ENCODE data around the gene HEBP2. TPM values are rescaled to one million over a fixed set of nuclear protein-coding genes. Genes with fewer than 3 reads are reported as not detected.
A peak's percentile ranks its signal among the peaks of the same experiment; 100 is the strongest.

HEBP2 gene
- total RNA-seq, 1 donor from 2014 or later, result 38.6 TPM

DNA sequence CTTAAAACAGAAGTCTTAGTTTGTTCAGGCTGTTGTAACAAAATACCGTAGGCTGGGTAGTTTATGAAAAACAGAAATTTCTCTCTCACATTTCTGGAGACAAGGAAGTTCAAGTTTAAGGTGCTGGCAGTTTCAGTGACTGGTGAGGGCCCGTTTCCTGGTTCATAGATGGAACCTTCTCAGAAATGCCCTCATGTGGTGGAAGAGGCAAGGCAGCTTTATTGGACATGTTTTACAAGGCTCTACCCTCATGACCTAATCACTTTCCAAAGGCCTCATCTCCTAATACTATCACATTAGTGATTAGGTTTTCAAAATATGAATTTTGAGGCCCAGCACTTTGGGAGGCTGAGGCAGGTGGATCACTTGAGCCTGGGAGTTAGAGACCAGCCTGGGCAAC, 2.4 kb downstream of the HEBP2 start:
- no peak for DNase-seq
- no peak overlapping the region for H3K27ac ChIP-seq
- H3K36me3 ChIP-seq, result peaks cover 62% of the 10 kb centered on the region
- no peaks in the 10 kb centered on the region for H3K9me3 ChIP-seq
- ATAC-seq, result no peak
- intact Hi-C loops (cut with DNase I), result no loop called here
- no peaks in the 10 kb centered on the region for H3K27me3 ChIP-seq (ENCODE audit: low read depth)
- no peak overlapping the region for H3K4me3 ChIP-seq
- TF ChIP-seq, protein P1, sequence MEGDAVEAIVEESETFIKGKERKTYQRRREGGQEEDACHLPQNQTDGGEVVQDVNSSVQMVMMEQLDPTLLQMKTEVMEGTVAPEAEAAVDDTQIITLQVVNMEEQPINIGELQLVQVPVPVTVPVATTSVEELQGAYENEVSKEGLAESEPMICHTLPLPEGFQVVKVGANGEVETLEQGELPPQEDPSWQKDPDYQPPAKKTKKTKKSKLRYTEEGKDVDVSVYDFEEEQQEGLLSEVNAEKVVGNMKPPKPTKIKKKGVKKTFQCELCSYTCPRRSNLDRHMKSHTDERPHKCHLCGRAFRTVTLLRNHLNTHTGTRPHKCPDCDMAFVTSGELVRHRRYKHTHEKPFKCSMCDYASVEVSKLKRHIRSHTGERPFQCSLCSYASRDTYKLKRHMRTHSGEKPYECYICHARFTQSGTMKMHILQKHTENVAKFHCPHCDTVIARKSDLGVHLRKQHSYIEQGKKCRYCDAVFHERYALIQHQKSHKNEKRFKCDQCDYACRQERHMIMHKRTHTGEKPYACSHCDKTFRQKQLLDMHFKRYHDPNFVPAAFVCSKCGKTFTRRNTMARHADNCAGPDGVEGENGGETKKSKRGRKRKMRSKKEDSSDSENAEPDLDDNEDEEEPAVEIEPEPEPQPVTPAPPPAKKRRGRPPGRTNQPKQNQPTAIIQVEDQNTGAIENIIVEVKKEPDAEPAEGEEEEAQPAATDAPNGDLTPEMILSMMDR (IDR thresholded peaks at IDR 0.05), result no peak
- peaks cover 37% of the 10 kb centered on the region for H3K4me1 ChIP-seq

DNA sequence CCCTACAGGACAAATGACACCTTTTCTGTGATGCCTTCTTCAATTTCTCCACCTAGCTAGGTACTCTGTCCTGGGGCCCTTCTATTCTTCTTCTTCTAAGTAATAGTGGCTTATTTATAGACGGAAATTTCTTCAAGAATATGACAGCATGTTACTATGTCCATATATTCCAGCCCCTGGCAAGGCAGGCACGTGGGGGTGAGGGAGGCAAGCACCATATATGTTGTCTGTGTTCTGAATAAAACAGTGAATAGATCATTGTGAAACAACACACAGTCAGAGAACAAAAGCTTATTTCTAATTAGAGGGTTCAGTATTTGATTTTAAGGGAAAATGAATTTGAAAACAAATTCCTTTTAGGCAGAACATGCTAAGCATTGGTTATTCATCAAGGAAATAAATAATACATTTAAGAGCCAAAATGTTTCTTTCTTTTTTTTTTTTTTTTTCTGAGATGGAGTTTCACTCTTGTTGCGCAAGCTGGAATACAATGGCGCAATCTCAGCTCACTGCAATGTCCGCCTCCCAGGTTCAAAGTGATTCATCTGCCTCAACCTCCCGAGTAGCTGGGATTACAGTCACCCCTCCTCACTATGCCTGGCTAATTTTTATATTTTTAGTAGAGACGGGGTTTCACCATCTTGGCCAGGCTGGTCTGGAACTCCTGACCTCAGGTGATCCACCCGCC, 6.2 kb downstream of the HEBP2 start:
- peaks cover 92% of the 10 kb centered on the region for H3K36me3 ChIP-seq
- DNase-seq (peak; percentile 55), ATAC-seq (peak in 1 of 2 donors; percentile 41)
- intact Hi-C loops (cut with DNase I), result no loop called here
- H3K27ac ChIP-seq, result no peak overlapping the region
- H3K4me3 ChIP-seq, result no peak overlapping the region
- no peaks in the 10 kb centered on the region for H3K9me3 ChIP-seq
- TF ChIP-seq, protein P1 (IDR thresholded peaks at IDR 0.05), result no peak
- no peaks in the 10 kb centered on the region for H3K27me3 ChIP-seq (ENCODE audit: low read depth)
- peaks cover 22% of the 10 kb centered on the region for H3K4me1 ChIP-seq

DNA sequence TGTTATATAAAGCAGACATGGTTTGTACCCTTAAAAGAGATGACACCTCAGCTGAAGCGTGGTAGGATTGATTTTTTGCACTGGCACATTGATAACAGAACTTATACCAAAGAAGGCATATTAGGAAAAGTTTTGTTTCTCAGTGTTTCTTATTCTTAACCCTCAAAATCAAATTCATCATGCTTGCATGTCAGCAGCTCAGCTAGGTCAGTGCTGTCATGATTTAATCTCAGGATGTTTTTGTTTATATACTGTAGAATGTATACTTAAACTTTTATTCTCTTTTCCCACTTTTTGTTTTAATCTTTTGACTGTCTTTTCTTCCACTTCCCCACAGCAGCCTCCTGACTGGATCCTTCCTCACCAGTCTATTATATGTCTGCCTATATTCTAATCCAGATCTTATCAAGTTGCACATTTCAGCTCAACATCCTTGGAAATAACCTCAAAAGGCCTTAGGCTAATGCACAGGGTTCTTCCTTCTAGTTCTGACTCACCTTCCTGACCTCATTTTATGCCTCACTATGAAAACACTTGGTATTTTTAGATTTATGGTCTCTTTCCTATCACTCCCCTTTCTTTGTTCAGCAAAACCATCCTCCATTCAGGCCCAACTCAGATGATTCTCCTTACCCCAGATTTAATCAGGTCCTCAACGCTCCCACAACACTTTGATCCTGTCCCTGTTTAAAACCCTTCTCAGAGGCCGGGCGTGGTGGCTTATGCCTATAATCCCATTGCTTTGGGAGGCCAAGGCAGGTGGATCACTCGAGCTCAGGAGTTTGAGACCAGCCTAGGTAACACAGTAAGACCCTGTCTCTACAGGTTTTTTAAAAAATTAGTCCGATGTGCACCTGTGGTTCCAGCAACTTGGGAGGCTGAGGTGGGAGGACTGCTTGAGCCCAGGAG, 7.2 kb downstream of the HEBP2 start:
- no peak for DNase-seq
- peaks cover 17% of the 10 kb centered on the region for H3K4me1 ChIP-seq
- no peak overlapping the region for H3K27ac ChIP-seq
- no peak overlapping the region for H3K4me3 ChIP-seq
- ATAC-seq, result no peak
- H3K36me3 ChIP-seq, result peaks cover 85% of the 10 kb centered on the region
- no peaks in the 10 kb centered on the region for H3K9me3 ChIP-seq
- TF ChIP-seq, protein P1 (IDR thresholded peaks at IDR 0.05), result no peak
- H3K27me3 ChIP-seq (ENCODE audit: low read depth), result no peaks in the 10 kb centered on the region
- intact Hi-C loops (cut with DNase I), result no loop called here

DNA sequence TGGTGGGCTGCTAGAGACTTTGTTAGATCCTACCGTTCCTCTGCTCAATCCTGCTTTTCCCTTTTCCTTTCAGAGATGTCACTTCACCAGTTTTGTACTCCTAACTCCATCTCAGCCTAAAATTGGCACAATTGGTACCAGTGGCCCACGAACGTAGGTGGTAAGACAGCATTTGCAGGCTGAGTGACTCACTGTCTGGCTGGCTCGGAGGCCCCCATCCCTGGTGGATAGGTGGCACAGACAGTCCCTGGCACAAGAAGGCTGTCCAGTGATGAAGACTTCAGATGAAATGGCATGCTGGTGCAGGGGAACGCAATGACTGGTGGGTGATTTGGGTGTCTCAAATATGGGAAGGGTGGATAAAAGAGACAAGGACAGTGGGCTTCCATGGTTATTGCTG, 11.1 kb downstream of the HEBP2 start:
- peaks cover 13% of the 10 kb centered on the region for H3K4me1 ChIP-seq
- peaks cover 60% of the 10 kb centered on the region for H3K36me3 ChIP-seq
- no peak overlapping the region for H3K4me3 ChIP-seq
- H3K27ac ChIP-seq, result no peak overlapping the region
- ATAC-seq (no peak), DNase-seq (no peak)
- no peaks in the 10 kb centered on the region for H3K27me3 ChIP-seq (ENCODE audit: low read depth)
- intact Hi-C loops (cut with DNase I), result no loop called here
- TF ChIP-seq, protein P1 (IDR thresholded peaks at IDR 0.05), result no peak
- H3K9me3 ChIP-seq, result no peaks in the 10 kb centered on the region

DNA sequence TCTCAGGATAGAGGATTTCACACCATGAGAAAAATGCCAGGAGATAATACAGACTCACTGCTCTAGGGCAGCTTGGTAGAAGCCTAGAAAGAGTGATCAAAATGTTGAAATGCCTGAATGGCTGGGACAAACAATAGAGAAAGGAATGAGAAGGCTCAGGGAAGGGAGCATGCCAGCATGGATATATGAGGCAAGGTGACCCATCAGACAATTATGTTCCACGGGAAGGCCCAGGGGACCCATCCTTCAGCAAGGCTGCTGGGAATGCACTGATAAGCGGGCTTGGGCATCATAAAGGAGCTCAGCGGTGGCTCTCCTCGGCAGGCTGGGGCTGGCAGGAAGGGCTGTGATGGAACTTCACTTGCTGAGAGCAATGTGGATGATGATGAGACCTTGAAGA, 12.2 kb downstream of the HEBP2 start:
- peaks cover 50% of the 10 kb centered on the region for H3K36me3 ChIP-seq
- DNase-seq (no peak), ATAC-seq (no peak)
- no peak overlapping the region for H3K27ac ChIP-seq
- H3K9me3 ChIP-seq, result no peaks in the 10 kb centered on the region
- peaks cover 2% of the 10 kb centered on the region for H3K4me1 ChIP-seq
- TF ChIP-seq, protein P1 (IDR thresholded peaks at IDR 0.05), result no peak
- no peak overlapping the region for H3K4me3 ChIP-seq
- no peaks in the 10 kb centered on the region for H3K27me3 ChIP-seq (ENCODE audit: low read depth)
- intact Hi-C loops (cut with DNase I), result no loop called here

Data from lower lobe of right lung (tissue), 2 donors.